Stomach (tissue), 4 donors: ENCODE results near the gene ZEB1.

Experiments
- CTCF ChIP-seq, 7 experiments: fragments of 450-650 bp in 4 of 7; fragments of 200-600 bp in 3 of 7; sonication (generic) in 3 of 7; IDR thresholded peaks; one replicate each; pipeline ENCODE4 v1.5.1; 2016 to 2019; ENCODE audit warnings: antibody characterized with exemption in 7 of 7, control low read depth in 2 of 7, mild to moderate bottlenecking in 1 of 7
- EP300 ChIP-seq: sonication (generic); formaldehyde crosslinking; IDR thresholded peaks from one replicate; pipeline ENCODE4 v1.6.1; 2017; ENCODE audit warnings: antibody characterized with exemption
- POLR2A ChIP-seq, 4 donors: fragments of 450-650 bp; IDR thresholded peaks; one replicate each; pipeline ENCODE4 v1.6.1; 2016; ENCODE audit warnings: antibody characterized with exemption in 4 of 4, control low read depth in 2 of 4, mild to moderate bottlenecking in 1 of 4, moderate library complexity in 1 of 4
- POLR2AphosphoS5 ChIP-seq, 3 donors: sonication (generic); formaldehyde crosslinking; IDR thresholded peaks; one replicate each; pipeline ENCODE4 v1.6.1; 2016; ENCODE audit warnings: antibody characterized with exemption in 3 of 3

GRCh38 chr10:31476088-31476487, 157.1 kb downstream of the ZEB1 start:
- TF ChIP-seq POLR2A (IDR thresholded peaks at IDR 0.05) (no peak), CTCF (IDR thresholded peaks at IDR 0.05) (no peak), POLR2AphosphoS5 (IDR thresholded peaks at IDR 0.05) (no peak), EP300 (no peak)
